Middle frontal gyrus (tissue), 1 donor: ENCODE results near the gene TBCEL.

Source experiments
- DNase-seq: peaks from one replicate; pipeline ENCODE4 v3.0.0-alpha.2; 2015; ENCODE audit warnings: low spot score; ENCODE audit errors: extremely low spot score

Gene TBCEL

GRCh38 chr11:121138259-121138658 is 114.4 kb downstream of the TBCEL start:
- no peak for DNase-seq

GRCh38 chr11:121140369-121140768 is 116.5 kb downstream of the TBCEL start:
- DNase-seq, result no peak
